ENCODE data around the gene MDM1.

Gene MDM1

GRCh38 chr12:68280240-68280639 lies 51.9 kb downstream of the MDM1 start:
- no peaks in the 10 kb centered on the region for H3K36me3 ChIP-seq (ENCODE audit: control insufficient read depth, insufficient read depth, low read length)
- DNase-seq, result no peak

DNA sequence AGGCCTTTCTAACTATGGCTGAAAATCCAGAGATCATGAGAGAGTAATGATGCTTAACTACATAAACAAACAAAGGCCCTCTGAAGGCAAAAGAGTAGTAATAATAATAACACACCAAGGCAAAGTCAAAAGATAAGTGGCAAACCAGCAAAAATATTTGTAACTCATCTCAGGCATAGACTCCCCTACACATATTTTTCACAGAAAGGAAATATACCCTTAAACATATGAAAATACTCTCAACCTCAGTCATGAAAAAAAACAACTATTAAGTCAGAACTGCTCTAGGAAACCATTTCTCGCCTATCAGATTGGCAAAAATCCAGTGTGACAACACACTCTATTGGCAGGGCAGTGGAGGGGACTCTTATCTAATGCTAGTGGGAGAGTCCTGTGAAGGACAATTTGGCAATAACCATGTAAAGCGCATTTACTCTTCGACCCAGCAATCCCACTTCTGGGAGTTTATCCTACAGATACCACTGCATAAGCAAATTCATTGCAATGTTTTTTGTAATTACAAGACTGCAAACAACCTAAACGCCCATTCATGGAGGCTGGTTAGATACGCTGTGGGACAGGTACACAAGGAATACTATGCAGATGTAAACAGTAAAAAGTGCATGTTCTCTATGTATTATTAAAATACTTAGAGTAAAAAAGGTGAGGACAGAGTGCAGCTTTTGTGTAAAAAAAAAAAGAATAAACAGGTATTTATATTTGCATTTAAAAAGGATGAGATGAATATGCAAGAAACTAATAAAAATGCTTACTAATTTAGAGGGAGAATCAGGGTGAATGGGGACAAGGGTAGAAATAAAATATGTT lies 52.7 kb downstream of the MDM1 start:
- no peaks in the 10 kb centered on the region for H3K36me3 ChIP-seq (ENCODE audit: control insufficient read depth, insufficient read depth, low read length)

More at GRCh38 chr12:68280240-68280639, 51.9 kb downstream of the MDM1 start:
- H3K27ac ChIP-seq (ENCODE audit: insufficient read depth, low read length, poor library complexity, severe bottlenecking), result no peak overlapping the region
- H3K27me3 ChIP-seq (replicated peaks; ENCODE audit: control insufficient read depth, insufficient read depth, low read length, poor library complexity, severe bottlenecking), result no peaks in the 10 kb centered on the region
- no peaks in the 10 kb centered on the region for H3K9me3 ChIP-seq (ENCODE audit: control insufficient read depth, low read length)
- no peak overlapping the region for H3K4me3 ChIP-seq (ENCODE audit: insufficient read depth, low read depth, low read length, poor library complexity, severe bottlenecking)
- H3K4me1 ChIP-seq (ENCODE audit: control insufficient read depth, insufficient read depth, low read length, poor library complexity, severe bottlenecking), result no peaks in the 10 kb centered on the region

GRCh38 chr12:68276402-68276930 lies 55.7 kb downstream of the MDM1 start:
- no peak for DNase-seq
- Histone ChIP-seq H3K4me1 (ENCODE audit: control insufficient read depth, insufficient read depth, low read length, poor library complexity, severe bottlenecking) (no peaks in the 10 kb centered on the region), H3K9me3 (ENCODE audit: control insufficient read depth, low read length) (no peaks in the 10 kb centered on the region), H3K27ac (ENCODE audit: insufficient read depth, low read length, poor library complexity, severe bottlenecking) (no peak overlapping the region), H3K36me3 (ENCODE audit: control insufficient read depth, insufficient read depth, low read length) (no peaks in the 10 kb centered on the region), H3K27me3 (replicated peaks; ENCODE audit: control insufficient read depth, insufficient read depth, low read length, poor library complexity, severe bottlenecking) (no peaks in the 10 kb centered on the region), H3K4me3 (ENCODE audit: insufficient read depth, low read depth, low read length, poor library complexity, severe bottlenecking) (no peak overlapping the region)

More for the DNA sequence above, 52.7 kb downstream of the MDM1 start:
- H3K27me3 ChIP-seq (replicated peaks; ENCODE audit: control insufficient read depth, insufficient read depth, low read length, poor library complexity, severe bottlenecking), result no peaks in the 10 kb centered on the region
- no peak for DNase-seq
- H3K4me3 ChIP-seq (ENCODE audit: insufficient read depth, low read depth, low read length, poor library complexity, severe bottlenecking), result no peak overlapping the region
- no peaks in the 10 kb centered on the region for H3K9me3 ChIP-seq (ENCODE audit: control insufficient read depth, low read length)
- H3K4me1 ChIP-seq (ENCODE audit: control insufficient read depth, insufficient read depth, low read length, poor library complexity, severe bottlenecking), result no peaks in the 10 kb centered on the region
- no peak overlapping the region for H3K27ac ChIP-seq (ENCODE audit: insufficient read depth, low read length, poor library complexity, severe bottlenecking)

DNA sequence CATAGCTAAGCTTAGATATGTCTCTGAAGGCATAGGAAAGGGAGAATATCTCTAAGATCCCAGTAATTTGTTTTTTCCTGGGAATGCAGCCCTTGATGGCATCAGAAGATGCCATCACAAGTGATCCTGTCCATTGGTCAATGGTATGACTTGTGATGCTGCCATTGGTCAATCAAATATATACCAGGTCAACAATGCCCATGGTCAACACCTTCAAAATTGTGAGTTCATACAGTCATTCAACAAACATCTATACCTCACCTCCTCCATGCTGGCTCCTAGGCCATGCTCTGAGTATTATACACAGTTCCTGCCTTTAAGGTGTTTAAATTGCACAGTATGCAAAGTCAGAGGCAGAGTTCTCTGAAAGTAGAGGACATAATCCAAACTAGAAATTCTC lies 59.4 kb downstream of the MDM1 start:
- Histone ChIP-seq H3K9me3 (ENCODE audit: control insufficient read depth, low read length) (no peaks in the 10 kb centered on the region), H3K27ac (ENCODE audit: insufficient read depth, low read length, poor library complexity, severe bottlenecking) (no peak overlapping the region), H3K4me3 (ENCODE audit: insufficient read depth, low read depth, low read length, poor library complexity, severe bottlenecking) (no peak overlapping the region), H3K36me3 (ENCODE audit: control insufficient read depth, insufficient read depth, low read length) (no peaks in the 10 kb centered on the region), H3K27me3 (replicated peaks; ENCODE audit: control insufficient read depth, insufficient read depth, low read length, poor library complexity, severe bottlenecking) (no peaks in the 10 kb centered on the region), H3K4me1 (ENCODE audit: control insufficient read depth, insufficient read depth, low read length, poor library complexity, severe bottlenecking) (no peaks in the 10 kb centered on the region)
- DNase-seq, result no peak

- Histone ChIP-seq H3K4me1 (ENCODE audit: control insufficient read depth, insufficient read depth, low read length, poor library complexity, severe bottlenecking) (no peaks in the 10 kb centered on the region), H3K27ac (ENCODE audit: insufficient read depth, low read length, poor library complexity, severe bottlenecking) (no peak overlapping the region), H3K36me3 (ENCODE audit: control insufficient read depth, insufficient read depth, low read length) (no peaks in the 10 kb centered on the region), H3K27me3 (replicated peaks; ENCODE audit: control insufficient read depth, insufficient read depth, low read length, poor library complexity, severe bottlenecking) (no peaks in the 10 kb centered on the region), H3K9me3 (ENCODE audit: control insufficient read depth, low read length) (no peaks in the 10 kb centered on the region), H3K4me3 (ENCODE audit: insufficient read depth, low read depth, low read length, poor library complexity, severe bottlenecking) (no peak overlapping the region)
- no peak for DNase-seq
These were observed 60.8 kb downstream of the MDM1 start for GRCh38 chr12:68271346-68271745.

- no peaks in the 10 kb centered on the region for H3K36me3 ChIP-seq (ENCODE audit: control insufficient read depth, insufficient read depth, low read length)
- H3K9me3 ChIP-seq (ENCODE audit: control insufficient read depth, low read length), result no peaks in the 10 kb centered on the region
- H3K27ac ChIP-seq (ENCODE audit: insufficient read depth, low read length, poor library complexity, severe bottlenecking), result no peak overlapping the region
- no peaks in the 10 kb centered on the region for H3K27me3 ChIP-seq (replicated peaks; ENCODE audit: control insufficient read depth, insufficient read depth, low read length, poor library complexity, severe bottlenecking)
- H3K4me3 ChIP-seq (ENCODE audit: insufficient read depth, low read depth, low read length, poor library complexity, severe bottlenecking), result no peak overlapping the region
- DNase-seq, result no peak
- H3K4me1 ChIP-seq (ENCODE audit: control insufficient read depth, insufficient read depth, low read length, poor library complexity, severe bottlenecking), result no peaks in the 10 kb centered on the region
These were observed 61.8 kb downstream of the MDM1 start for GRCh38 chr12:68270358-68270757.

DNA sequence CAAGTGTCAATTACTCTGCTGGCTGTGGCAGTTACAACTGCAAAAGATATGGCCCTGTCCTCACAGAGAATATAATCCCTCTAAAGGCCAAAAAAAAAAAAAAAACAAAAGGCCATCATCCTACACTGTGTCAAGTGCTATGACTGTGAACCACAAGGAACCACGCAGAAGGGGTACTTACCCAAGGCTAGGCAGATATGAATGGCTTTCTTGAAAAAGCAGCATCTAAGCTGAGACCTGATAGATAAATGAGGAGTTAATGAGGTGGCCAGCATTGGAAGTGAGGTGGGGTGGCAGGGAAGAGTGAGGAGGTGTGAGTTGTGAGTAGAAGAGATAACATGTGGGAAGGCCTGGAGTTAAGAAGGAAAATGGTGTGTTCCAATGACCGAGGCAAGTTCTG lies 62.4 kb downstream of the MDM1 start:
- Histone ChIP-seq H3K4me3 (ENCODE audit: insufficient read depth, low read depth, low read length, poor library complexity, severe bottlenecking) (no peak overlapping the region), H3K4me1 (ENCODE audit: control insufficient read depth, insufficient read depth, low read length, poor library complexity, severe bottlenecking) (no peaks in the 10 kb centered on the region), H3K27ac (ENCODE audit: insufficient read depth, low read length, poor library complexity, severe bottlenecking) (no peak overlapping the region), H3K9me3 (ENCODE audit: control insufficient read depth, low read length) (no peaks in the 10 kb centered on the region), H3K36me3 (ENCODE audit: control insufficient read depth, insufficient read depth, low read length) (no peaks in the 10 kb centered on the region), H3K27me3 (replicated peaks; ENCODE audit: control insufficient read depth, insufficient read depth, low read length, poor library complexity, severe bottlenecking) (no peaks in the 10 kb centered on the region)
- DNase-seq, result no peak

- H3K27ac ChIP-seq (ENCODE audit: insufficient read depth, low read length, poor library complexity, severe bottlenecking), result no peak overlapping the region
These were observed 63.2 kb downstream of the MDM1 start for GRCh38 chr12:68268967-68269366.

DNA sequence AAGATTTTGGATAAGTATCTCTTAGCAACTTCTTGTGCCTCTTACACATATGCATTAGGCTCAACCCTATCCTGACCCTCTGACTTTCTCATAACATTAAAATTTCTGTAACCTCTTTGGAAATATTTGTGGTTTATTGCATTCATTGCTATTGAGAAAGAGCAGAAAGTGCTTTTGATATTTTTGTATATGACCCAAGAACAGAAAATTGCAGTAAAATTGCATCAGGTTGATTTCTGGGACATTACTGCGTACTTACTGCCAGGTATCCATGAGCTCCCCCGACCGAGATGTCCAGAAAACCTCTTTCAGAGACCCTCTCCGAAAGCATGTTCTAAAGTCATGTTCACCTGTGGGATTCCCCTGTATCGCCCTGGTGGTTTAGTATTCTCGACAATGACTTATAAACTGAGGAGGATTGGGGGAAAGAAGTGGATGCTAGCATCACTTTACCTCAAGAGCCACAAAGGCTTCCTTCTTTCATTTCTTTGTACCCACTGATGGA lies 64.2 kb downstream of the MDM1 start:
- no peaks in the 10 kb centered on the region for H3K4me1 ChIP-seq (ENCODE audit: control insufficient read depth, insufficient read depth, low read length, poor library complexity, severe bottlenecking)
- no peaks in the 10 kb centered on the region for H3K9me3 ChIP-seq (ENCODE audit: control insufficient read depth, low read length)
- H3K27ac ChIP-seq (ENCODE audit: insufficient read depth, low read length, poor library complexity, severe bottlenecking), result no peak overlapping the region
- H3K27me3 ChIP-seq (replicated peaks; ENCODE audit: control insufficient read depth, insufficient read depth, low read length, poor library complexity, severe bottlenecking), result no peaks in the 10 kb centered on the region
- H3K36me3 ChIP-seq (ENCODE audit: control insufficient read depth, insufficient read depth, low read length), result no peaks in the 10 kb centered on the region
- no peak overlapping the region for H3K4me3 ChIP-seq (ENCODE audit: insufficient read depth, low read depth, low read length, poor library complexity, severe bottlenecking)
- DNase-seq, result no peak

More at GRCh38 chr12:68268967-68269366, 63.2 kb downstream of the MDM1 start:
- Histone ChIP-seq H3K4me3 (ENCODE audit: insufficient read depth, low read depth, low read length, poor library complexity, severe bottlenecking) (no peak overlapping the region), H3K9me3 (ENCODE audit: control insufficient read depth, low read length) (no peaks in the 10 kb centered on the region), H3K4me1 (ENCODE audit: control insufficient read depth, insufficient read depth, low read length, poor library complexity, severe bottlenecking) (no peaks in the 10 kb centered on the region), H3K36me3 (ENCODE audit: control insufficient read depth, insufficient read depth, low read length) (no peaks in the 10 kb centered on the region), H3K27me3 (replicated peaks; ENCODE audit: control insufficient read depth, insufficient read depth, low read length, poor library complexity, severe bottlenecking) (no peaks in the 10 kb centered on the region)
- DNase-seq, result no peak

DNA sequence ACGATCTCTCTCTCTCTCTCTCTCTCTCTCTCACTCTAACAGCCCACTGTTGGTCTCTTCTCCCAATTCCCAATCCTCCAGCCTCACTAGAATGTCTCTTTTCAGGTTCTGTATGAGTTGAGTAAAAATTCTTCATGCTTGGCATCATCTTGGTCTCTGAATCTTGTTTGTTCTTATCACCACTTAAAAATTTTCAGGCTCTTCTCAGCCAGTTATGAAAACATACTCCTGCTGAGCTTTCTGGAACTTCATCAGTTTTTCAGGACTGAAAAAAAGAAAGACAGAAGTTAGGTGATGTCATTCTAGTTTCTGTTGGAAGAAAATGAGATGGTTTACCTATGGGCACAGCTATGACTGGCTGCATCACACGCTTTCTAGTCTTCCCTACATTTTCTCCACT lies 67.3 kb downstream of the MDM1 start:
- H3K27ac ChIP-seq (ENCODE audit: insufficient read depth, low read length, poor library complexity, severe bottlenecking), result no peak overlapping the region
- no peaks in the 10 kb centered on the region for H3K36me3 ChIP-seq (ENCODE audit: control insufficient read depth, insufficient read depth, low read length)

More for the DNA sequence above, 67.3 kb downstream of the MDM1 start:
- Histone ChIP-seq H3K9me3 (ENCODE audit: control insufficient read depth, low read length) (no peaks in the 10 kb centered on the region), H3K27me3 (replicated peaks; ENCODE audit: control insufficient read depth, insufficient read depth, low read length, poor library complexity, severe bottlenecking) (no peaks in the 10 kb centered on the region), H3K4me1 (ENCODE audit: control insufficient read depth, insufficient read depth, low read length, poor library complexity, severe bottlenecking) (no peaks in the 10 kb centered on the region), H3K4me3 (ENCODE audit: insufficient read depth, low read depth, low read length, poor library complexity, severe bottlenecking) (no peak overlapping the region)
- no peak for DNase-seq

Measured in effector memory CD4-positive, alpha-beta T cell (primary cell).